GM12878 (cell line): Measurements from ENCODE around the gene SRD5A1. TPM values are rescaled to one million over a fixed set of nuclear protein-coding genes. Genes with fewer than 3 reads are reported as not detected.
A peak's percentile ranks its signal among the peaks of the same experiment; 100 is the strongest.

Source experiments
- ATAC-seq: fragments of 200-7000 bp; cut with Tn5 transposase; 3 replicates; pipeline ENCODE4 v1.9.1; 2020; ENCODE audit warnings: mild to moderate bottlenecking, moderate library complexity
- BruUV-seq: library from RNA; stranded (reverse); fragments of 400-500 nt; replicated peaks from 2 replicates; lab custom pipeline; 2021; lab: Mats Ljungman, UMichigan
- CTCF ChIA-PET: fragments of 300-600 bp; sonication (Branson Sonifier 250); formaldehyde crosslinking; extraction: SDS; loops from one replicate; lab custom pipeline; 2021; ENCODE audit warnings: inconsistent platforms; lab: Yijun Ruan, JAX
- POLR2A ChIA-PET: fragments of 350-600 bp; formaldehyde crosslinking; extraction: SDS; loops from one replicate; lab custom pipeline; 2021; ENCODE audit warnings: inconsistent platforms; lab: Charles Lee
- RAD21 ChIA-PET: fragments of 300-600 bp; sonication (Branson Sonifier 250); formaldehyde crosslinking; loops from one replicate; lab custom pipeline; 2023; ENCODE audit warnings: antibody characterized with exemption; ENCODE audit not compliant: unreplicated experiment; lab: Charles Lee
- SMC1A ChIA-PET: fragments of 300-600 bp; sonication (Branson Sonifier 250); formaldehyde crosslinking; loops from one replicate; lab custom pipeline; 2023; ENCODE audit not compliant: unreplicated experiment, uncharacterized antibody; lab: Charles Lee
- DNase-seq: peaks from one replicate; pipeline ENCODE4 v3.0.0-alpha.2; 2011; ENCODE audit warnings: low read depth, low spot score
- FAIRE-seq: peaks from 3 replicates; lab custom pipeline; 2011; peaks lifted over from hg19 to GRCh38; lab: Jason Lieb, UNC
- H2AFZ ChIP-seq: 2 replicates; pipeline ENCODE4 v1.6.0; 2011; ENCODE audit warnings: low read depth, low read length, control low read depth; ENCODE audit not compliant: control insufficient read depth
- H3K27ac ChIP-seq: 2 replicates; pipeline ENCODE4 v1.5.1; 2011; ENCODE audit warnings: control low read depth; ENCODE audit not compliant: control insufficient read depth, insufficient read depth
- H3K27me3 ChIP-seq, 2 experiments: replicated peaks in 1 of 2; 2 replicates each; pipeline versions ENCODE4 v1.6.0 to v1.6.1; 2011; ENCODE audit warnings: low read length in 1 of 2; ENCODE audit not compliant: control insufficient read depth in 2 of 2, insufficient read depth in 2 of 2
- H3K36me3 ChIP-seq, 2 experiments: 2 replicates each; pipeline ENCODE4 v1.5.1; 2011; ENCODE audit warnings: low read length in 1 of 2; ENCODE audit not compliant: control insufficient read depth in 2 of 2, insufficient read depth in 2 of 2
- H3K4me1 ChIP-seq: 2 replicates; pipeline ENCODE4 v1.6.1; 2011; ENCODE audit warnings: mild to moderate bottlenecking, low read length, moderate library complexity, mixed read lengths; ENCODE audit not compliant: control insufficient read depth, insufficient read depth
- H3K4me2 ChIP-seq: 2 replicates; pipeline ENCODE4 v1.6.0; 2011; ENCODE audit warnings: control low read depth; ENCODE audit not compliant: control insufficient read depth, insufficient read depth
- H3K4me3 ChIP-seq: fragments of 200-600 bp; sonication (generic); 2 replicates; pipeline ENCODE4 v1.5.1; 2016
- H3K79me2 ChIP-seq: 2 replicates; pipeline ENCODE4 v1.6.0; 2011; ENCODE audit warnings: low read length; ENCODE audit not compliant: control insufficient read depth, insufficient read depth
- H3K9ac ChIP-seq: 2 replicates; pipeline ENCODE4 v1.8.0; 2011; ENCODE audit warnings: low read length, control low read depth, mixed read lengths; ENCODE audit not compliant: control insufficient read depth, insufficient read depth
- H3K9me3 ChIP-seq: replicated peaks from 3 replicates; pipeline ENCODE4 v1.5.1; 2011; ENCODE audit warnings: mild to moderate bottlenecking, low read length; ENCODE audit not compliant: control insufficient read depth, insufficient read depth
- H4K20me1 ChIP-seq: 2 replicates; pipeline ENCODE4 v1.6.0; 2011; ENCODE audit not compliant: control insufficient read depth, insufficient read depth
- ATF2 ChIP-seq: IDR thresholded peaks from 2 replicates; pipeline ENCODE4 v1.6.1; 2012; ENCODE audit warnings: low read length, inconsistent platforms
- EZH2 ChIP-seq: IDR thresholded peaks from 2 replicates; pipeline ENCODE4 v1.6.1; 2012; ENCODE audit warnings: low read depth, mild to moderate bottlenecking, control low read depth, inconsistent platforms, low read length, borderline replicate concordance; ENCODE audit not compliant: control insufficient read depth
- FOS ChIP-seq: IDR thresholded peaks from 3 replicates; pipeline ENCODE4 v1.6.1; 2011; ENCODE audit warnings: borderline replicate concordance; ENCODE audit not compliant: insufficient read length; ENCODE audit errors: extremely low read depth
- FOXM1 ChIP-seq: IDR thresholded peaks from 2 replicates; pipeline ENCODE4 v1.6.1; 2012; ENCODE audit warnings: low read depth, mild to moderate bottlenecking, inconsistent platforms, low read length, moderate library complexity
- IRF3 ChIP-seq: fragments of 450-650 bp; IDR thresholded peaks from 2 replicates; pipeline ENCODE4 v1.6.1; 2014; ENCODE audit warnings: mild to moderate bottlenecking
- KLF5 ChIP-seq: fragments of 450-650 bp; IDR thresholded peaks from 2 replicates; pipeline ENCODE4 v1.6.1; 2014; ENCODE audit warnings: mild to moderate bottlenecking; ENCODE audit not compliant: partially characterized antibody
- MEF2B ChIP-seq: fragments of 450-650 bp; IDR thresholded peaks from 2 replicates; pipeline ENCODE4 v1.6.1; 2018; ENCODE audit warnings: mild to moderate bottlenecking, moderate library complexity; ENCODE audit not compliant: partially characterized antibody, poor library complexity, severe bottlenecking
- MXI1 ChIP-seq: fragments of 150-350 bp; IDR thresholded peaks from 2 replicates; pipeline ENCODE4 v1.6.1; 2011; ENCODE audit warnings: low read depth, mild to moderate bottlenecking, inconsistent platforms, low read length, improper control_type of control experiment
- SMAD1 ChIP-seq: fragments of 450-650 bp; IDR thresholded peaks from 2 replicates; pipeline ENCODE4 v1.6.1; 2018; ENCODE audit warnings: mild to moderate bottlenecking, low read depth; ENCODE audit not compliant: partially characterized antibody
- SPI1 ChIP-seq: IDR thresholded peaks from 2 replicates; pipeline ENCODE4 v1.6.1; 2011; ENCODE audit warnings: low read depth, mild to moderate bottlenecking, low read length, moderate library complexity, borderline replicate concordance; ENCODE audit not compliant: insufficient read depth
- SUZ12 ChIP-seq: fragments of 200-600 bp; sonication (generic); IDR thresholded peaks from one replicate; pipeline ENCODE4 v1.6.1; 2018; ENCODE audit warnings: antibody characterized with exemption, mild to moderate bottlenecking; ENCODE audit not compliant: unreplicated experiment
- WGBS: methylation state at CpG from one replicate; pipeline ENCODE4 v1.1.6; 2016; ENCODE audit warnings: low lambda C conversion rate; ENCODE audit not compliant: insufficient replicate concordance, insufficient coverage; ENCODE audit errors: missing lambda C conversion rate; 5-methylcytosine and 5-hydroxymethylcytosine counted together
- in situ Hi-C: fragments of 300-500 bp; cut with MboI; formaldehyde crosslinking; loops from 9 replicates; pipeline ENCODE4 v1.14.3; 2018; ENCODE audit warnings: mixed read lengths
- intact Hi-C: fragments of 100-400 bp; cut with micrococcal nuclease; formaldehyde crosslinking; loops from one replicate; pipeline ENCODE4 v1.14.2; 2022; ENCODE audit not compliant: unreplicated experiment
- polyA plus RNA-seq, 11 experiments: library from polyadenylated mRNA; depleted of rRNA in 4 of 11; unstranded in 6 of 11; stranded (reverse) in 5 of 11; fragments of >200 nt; fragmentation: Nextera tagmentation in 4 of 11; fragmentation: Illumina TruSeq in 1 of 11; extraction: Ambion mirVana in 4 of 11; extraction: Trizol in 1 of 11; gene quantifications; 1 replicate in 1 of 11; 2 replicates in 10 of 11; pipeline versions ENCODE4 v1.2.1 to v1.2.3, GENCODE V29; 2011 to 2016; ENCODE audit warnings: inconsistent platforms in 2 of 11, missing spikeins in 2 of 11, low read depth in 1 of 11
- total RNA-seq, 4 experiments: library from RNA; depleted of rRNA in 3 of 4; stranded (reverse); fragments of >200 nt in 3 of 4; fragmentation: Illumina TruSeq in 1 of 4; extraction: Trizol in 1 of 4; gene quantifications; 2 replicates each; pipeline versions ENCODE4 v1.2.1 to v1.2.3, GENCODE V29; 2013 to 2021

The SRD5A1 gene
- total and polyA plus RNA-seq, 10 of the 15 experiments (the other 5 are each of a cell fraction or from before 2014, with no cell fraction given) = 0.76 to 20.1 (median 12.3) TPM

- no peak for ATAC-seq
- H2AFZ ChIP-seq = no peak overlapping the region
- TF ChIP-seq FOS (no peak), KLF5 (no peak)
- TF ChIP-seq, all 136 proteins: peak for 0
- RAD21 ChIA-PET = interaction anchor here (1.1 to 2.3 kb wide), 4 partner anchors 10 to 90 kb away, joined by 5 to 21 read pairs (median 7); partner anchors contain the start of genes NSUN2, SRD5A1 and TENT4A
- CTCF ChIA-PET = interaction anchor here (0.6 to 2.7 kb wide), 7 partner anchors 9 to 1095 kb away, joined by 3 to 23 read pairs (median 6); partner anchors contain the start of genes NSUN2 and SRD5A1
- H3K9ac ChIP-seq = no peak overlapping the region
- 79% methylated on average over 14 of the region's 14 CpGs for WGBS
- H3K4me1 ChIP-seq = peaks cover 43% of the 10 kb centered on the region
- intact Hi-C loops = no loop called here
- H3K36me3 ChIP-seq = peaks cover 9 to 14% of the 10 kb centered on the region in 2 experiments; a peak in 3 of 4 replicates
- H3K79me2 ChIP-seq = peaks cover 97% of the 10 kb centered on the region
- peak overlapping the region; percentile 79 for H3K27ac ChIP-seq
- FAIRE-seq (no peak), DNase-seq (no peak)
- no peak overlapping the region for H3K4me3 ChIP-seq
- SMC1A ChIA-PET = interaction anchor here (0.7 to 4.5 kb wide), 6 partner anchors 9 to 1431 kb away, joined by 3 to 35 read pairs (median 10); partner anchors contain the start of genes NSUN2 and SRD5A1
- no peaks in the 10 kb centered on the region for H3K9me3 ChIP-seq
- no peaks in the 10 kb centered on the region for H3K27me3 ChIP-seq
- BruUV-seq = no TSS peak
- peaks cover 4% of the 10 kb centered on the region; the same call in 1 of the 2 replicates for H4K20me1 ChIP-seq
- POLR2A ChIA-PET = interaction anchor here (1.0 to 3.3 kb wide), 3 partner anchors 12 to 90 kb away, joined by 3 to 23 read pairs (median 4); partner anchors contain the start of genes NSUN2 and SRD5A1
- H3K4me2 ChIP-seq = peak overlapping the region; percentile 96
- in situ Hi-C loops = no loop called here
Measured at GRCh38 chr5:6723122-6723815, 90.0 kb downstream of the SRD5A1 start.

- BruUV-seq = no TSS peak
- CTCF ChIA-PET = interaction anchor here (1.6 to 2.7 kb wide), 3 partner anchors 9 to 22 kb away, joined by 6 to 23 read pairs (median 7); no protein-coding TSS in a partner anchor
- H3K4me3 ChIP-seq = no peak overlapping the region
- no peak for TF ChIP-seq ATF2
- TF ChIP-seq FOXM1 = no peak
- no peak for TF ChIP-seq MEF2B
- no peak for TF ChIP-seq SPI1
- TF ChIP-seq IRF3 = no peak
- TF ChIP-seq SUZ12 = no peak
- no peak for TF ChIP-seq MXI1
- no peak for TF ChIP-seq SMAD1
- TF ChIP-seq EZH2 = no peak
Measured at GRCh38 chr5:6723816-6724300, 90.6 kb downstream of the SRD5A1 start.

More at GRCh38 chr5:6723816-6724300, 90.6 kb downstream of the SRD5A1 start:
- H4K20me1 ChIP-seq = peaks cover 4% of the 10 kb centered on the region; the same call in 1 of the 2 replicates
- H3K27me3 ChIP-seq = no peaks in the 10 kb centered on the region
- H3K4me2 ChIP-seq = no peak overlapping the region
- H3K9me3 ChIP-seq = no peaks in the 10 kb centered on the region
- FAIRE-seq = no peak
- RAD21 ChIA-PET = interaction anchor here (1.1 to 2.3 kb wide), 2 partner anchors 21 to 91 kb away, joined by 5 to 9 read pairs; partner anchors contain the start of genes NSUN2 and SRD5A1
- peaks cover 7 to 14% of the 10 kb centered on the region in 2 experiments; a peak in 3 of 4 replicates for H3K36me3 ChIP-seq
- H3K4me1 ChIP-seq = peaks cover 46% of the 10 kb centered on the region
- POLR2A ChIA-PET = interaction anchor here (3.3 kb wide), 1 partner anchor 12 kb away, joined by 23 read pairs; no protein-coding TSS in a partner anchor
- no peak for DNase-seq
- WGBS = 97% methylated on average over 12 of the region's 12 CpGs
- H2AFZ ChIP-seq = no peak overlapping the region
- intact Hi-C loops (no loop called here), in situ Hi-C loops (no loop called here)
- SMC1A ChIA-PET = interaction anchor here (1.0 to 4.5 kb wide), 2 partner anchors 13 to 64 kb away, joined by 3 to 35 read pairs; no protein-coding TSS in a partner anchor
- H3K27ac ChIP-seq = no peak overlapping the region
- no peak overlapping the region for H3K9ac ChIP-seq
- ATAC-seq = no peak
- H3K79me2 ChIP-seq = peaks cover 97% of the 10 kb centered on the region
